ENCODE results near the gene UPK3A.
"Not testable (repeated sequence)": the region's sequence is repeated elsewhere in the genome, so short reads cannot be mapped to it uniquely, and the experiment has no call there.

Gene UPK3A

DNA sequence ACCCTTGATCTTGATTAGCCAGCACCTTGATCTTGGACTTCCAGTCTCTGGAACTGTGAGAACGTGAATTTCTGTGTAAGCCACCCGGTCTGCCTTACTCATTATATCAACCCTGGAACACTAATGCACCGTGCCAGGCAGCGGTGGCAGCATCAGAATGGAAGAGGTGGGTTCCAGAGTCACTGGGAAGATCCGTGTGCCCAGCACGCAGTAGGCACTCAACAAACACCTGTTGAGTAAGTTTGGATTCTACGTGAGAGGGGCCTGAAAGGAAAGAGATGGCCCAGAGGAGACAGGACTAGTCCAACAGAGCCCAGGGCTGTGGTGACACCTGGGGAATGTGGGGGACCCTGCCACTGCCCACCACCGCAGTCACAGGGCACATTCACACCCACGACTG is 6.6 kb upstream of the UPK3A start:
- no peak for DNase-seq

GRCh38 chr22:45280587-45280980 is 4.2 kb upstream of the UPK3A start:
- DNase-seq, result no peak

- DNase-seq, result no peak
Observed at GRCh38 chr22:45281010-45281409, 3.7 kb upstream of the UPK3A start.

DNA sequence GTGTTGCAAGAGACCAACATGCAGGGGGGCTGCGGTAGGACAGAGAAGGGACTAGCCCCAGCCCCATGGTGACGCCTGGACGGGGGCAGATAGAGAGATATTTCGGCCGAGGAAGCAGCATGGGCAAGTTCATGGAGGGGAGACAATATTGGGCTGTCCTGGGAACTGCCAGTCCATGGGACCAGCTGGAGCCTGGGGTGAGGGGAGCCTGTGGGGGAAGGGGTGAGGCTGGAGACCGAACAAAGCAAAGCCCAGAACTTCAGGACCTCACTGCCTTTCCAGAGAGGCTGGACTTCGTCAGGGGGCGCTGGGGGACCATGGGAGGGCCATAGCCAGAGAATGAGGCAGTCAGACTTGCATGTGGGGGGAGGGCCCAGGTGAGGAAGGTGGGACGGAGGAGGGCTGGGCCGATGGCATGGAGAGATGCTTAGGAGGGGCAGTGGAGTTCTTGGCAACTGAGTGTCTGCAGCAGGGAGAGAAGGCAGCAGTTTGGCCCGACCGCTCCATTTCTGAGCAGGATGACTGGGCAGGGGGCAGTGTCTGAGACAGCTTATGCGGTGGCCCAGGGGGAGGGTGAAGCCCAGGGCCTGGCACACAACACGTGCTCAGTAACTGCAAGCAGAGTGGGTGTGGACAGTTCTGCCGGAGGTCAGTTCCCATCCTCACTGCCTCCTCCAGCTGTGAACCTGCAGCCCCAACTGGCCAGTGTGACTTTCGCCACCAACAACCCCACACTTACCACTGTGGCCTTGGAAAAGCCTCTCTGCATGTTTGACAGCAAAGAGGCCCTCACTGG is 712 bp downstream of the UPK3A start:
- peak in 1 of 56 donors; percentile 22 for DNase-seq

DNA sequence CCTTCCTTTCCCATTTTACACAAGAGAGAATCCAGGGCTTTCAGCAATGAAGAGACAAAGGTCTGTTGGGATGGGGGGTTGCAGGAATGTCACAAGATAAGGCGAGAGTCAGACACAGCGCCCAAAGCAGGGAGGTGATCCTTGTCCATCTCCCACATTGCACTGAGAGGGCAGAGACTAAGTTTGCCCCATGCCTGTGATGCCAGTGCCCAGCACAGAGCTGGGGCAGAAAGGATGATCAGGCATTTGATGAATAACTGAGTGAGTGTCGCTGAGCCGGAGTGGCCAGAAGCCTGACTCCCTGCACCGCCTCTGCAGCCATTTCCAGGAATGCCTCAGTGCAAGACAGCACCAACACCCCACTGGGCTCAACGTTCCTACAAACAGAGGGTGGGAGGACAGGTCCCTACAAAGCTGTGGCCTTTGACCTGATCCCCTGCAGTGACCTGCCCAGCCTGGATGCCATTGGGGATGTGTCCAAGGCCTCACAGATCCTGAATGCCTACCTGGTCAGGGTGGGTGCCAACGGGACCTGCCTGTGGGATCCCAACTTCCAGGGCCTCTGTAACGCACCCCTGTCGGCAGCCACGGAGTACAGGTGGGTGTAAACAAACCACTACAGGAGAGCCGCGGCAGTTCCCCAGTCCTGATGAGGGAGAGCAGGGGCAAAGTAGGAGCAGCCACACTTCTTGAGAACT is 2.3 kb downstream of the UPK3A start:
- DNase-seq, result no peak

GRCh38 chr22:45290410-45290936 is 5.7 kb downstream of the UPK3A start:
- DNase-seq, result peak in 31 of 56 donors; percentile 5 to 82 (median 51)

GRCh38 chr22:45291061-45291930 is 6.5 kb downstream of the UPK3A start:
- DNase-seq, result no peak

DNA sequence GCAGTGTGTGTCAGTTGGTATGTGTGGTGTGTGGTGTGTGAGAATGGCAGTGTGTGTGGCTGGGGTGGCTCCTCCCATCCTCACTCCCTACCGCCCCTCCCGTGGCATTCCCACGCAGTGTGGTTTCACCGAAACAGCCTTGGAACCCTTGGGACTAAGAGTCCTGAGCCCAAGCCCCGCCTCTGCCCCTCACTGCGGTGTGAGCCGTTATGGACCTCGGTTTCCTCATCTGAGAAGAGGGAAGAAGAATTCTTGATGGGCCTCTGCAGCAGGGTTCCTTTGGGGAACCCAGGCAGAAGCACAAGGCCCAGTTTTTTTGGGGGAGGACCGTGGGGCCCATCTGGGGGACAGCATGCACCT is 7.2 kb downstream of the UPK3A start:
- DNase-seq, result no peak

DNA sequence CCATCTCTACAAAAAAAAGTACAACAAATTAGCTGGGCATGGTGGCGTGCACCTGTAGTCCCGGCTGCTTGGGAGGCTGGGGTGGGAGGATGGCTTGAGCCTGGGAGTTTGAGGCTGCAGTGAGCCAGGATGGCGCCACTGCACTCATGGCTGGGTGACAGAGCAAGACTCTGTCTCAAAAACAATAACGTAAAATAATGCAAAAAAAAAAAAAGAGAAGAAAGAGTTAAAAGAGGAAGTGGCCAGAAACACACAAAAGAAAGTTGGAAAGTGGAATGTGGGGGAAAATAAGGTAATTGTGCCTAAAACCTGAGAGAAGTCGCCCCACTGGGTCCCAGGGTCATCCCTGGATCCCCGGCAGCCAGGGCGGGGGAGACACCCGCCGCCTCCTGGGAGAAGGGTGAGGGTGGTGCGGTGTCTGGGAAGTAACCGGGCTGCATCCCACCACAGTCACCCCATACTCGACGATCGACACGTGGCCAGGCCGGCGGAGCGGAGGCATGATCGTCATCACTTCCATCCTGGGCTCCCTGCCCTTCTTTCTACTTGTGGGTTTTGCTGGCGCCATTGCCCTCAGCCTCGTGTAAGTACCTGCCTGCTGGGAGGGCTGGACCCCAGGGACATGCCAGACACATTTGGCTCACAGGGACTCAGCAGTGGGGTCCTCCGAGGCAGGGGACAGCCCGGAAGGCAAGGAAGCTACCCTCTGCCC is 8.1 kb downstream of the UPK3A start:
- no peak for DNase-seq

GRCh38 chr22:45294030-45294429 is 9.3 kb downstream of the UPK3A start:
- no peak for DNase-seq

DNA sequence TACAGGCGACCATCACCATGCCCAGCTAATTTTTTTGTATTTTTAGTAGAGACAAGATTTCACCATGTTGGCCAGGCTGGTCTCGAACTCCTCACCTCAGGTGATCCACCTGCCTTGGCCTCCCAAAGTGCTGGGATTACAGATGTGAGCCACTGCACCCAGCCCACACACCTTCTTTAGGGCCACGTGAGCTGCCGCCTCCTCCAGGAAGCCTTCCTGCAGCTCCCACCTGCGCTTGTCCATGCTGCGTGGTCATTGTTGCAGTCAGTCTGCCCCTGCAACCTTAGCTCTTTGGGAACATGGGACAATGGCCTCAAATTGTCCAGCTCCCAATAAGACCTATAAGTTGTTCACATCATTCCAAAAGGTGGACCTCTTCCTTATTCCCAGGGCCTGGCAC is 10.3 kb downstream of the UPK3A start:
- DNase-seq, result not testable (repeated sequence)

DNA sequence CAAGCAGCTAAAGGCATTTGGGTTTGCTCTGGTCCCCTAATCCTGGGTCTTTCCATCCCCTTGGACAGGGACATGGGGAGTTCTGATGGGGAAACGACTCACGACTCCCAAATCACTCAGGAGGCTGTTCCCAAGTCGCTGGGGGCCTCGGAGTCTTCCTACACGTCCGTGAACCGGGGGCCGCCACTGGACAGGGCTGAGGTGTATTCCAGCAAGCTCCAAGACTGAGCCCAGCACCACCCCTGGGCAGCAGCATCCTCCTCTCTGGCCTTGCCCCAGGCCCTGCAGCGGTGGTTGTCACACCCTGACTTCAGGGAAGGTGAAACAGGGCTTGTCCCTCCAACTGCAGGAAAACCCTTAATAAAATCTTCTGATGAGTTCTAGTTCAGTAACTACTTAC is 10.7 kb downstream of the UPK3A start:
- no peak for DNase-seq

DNA sequence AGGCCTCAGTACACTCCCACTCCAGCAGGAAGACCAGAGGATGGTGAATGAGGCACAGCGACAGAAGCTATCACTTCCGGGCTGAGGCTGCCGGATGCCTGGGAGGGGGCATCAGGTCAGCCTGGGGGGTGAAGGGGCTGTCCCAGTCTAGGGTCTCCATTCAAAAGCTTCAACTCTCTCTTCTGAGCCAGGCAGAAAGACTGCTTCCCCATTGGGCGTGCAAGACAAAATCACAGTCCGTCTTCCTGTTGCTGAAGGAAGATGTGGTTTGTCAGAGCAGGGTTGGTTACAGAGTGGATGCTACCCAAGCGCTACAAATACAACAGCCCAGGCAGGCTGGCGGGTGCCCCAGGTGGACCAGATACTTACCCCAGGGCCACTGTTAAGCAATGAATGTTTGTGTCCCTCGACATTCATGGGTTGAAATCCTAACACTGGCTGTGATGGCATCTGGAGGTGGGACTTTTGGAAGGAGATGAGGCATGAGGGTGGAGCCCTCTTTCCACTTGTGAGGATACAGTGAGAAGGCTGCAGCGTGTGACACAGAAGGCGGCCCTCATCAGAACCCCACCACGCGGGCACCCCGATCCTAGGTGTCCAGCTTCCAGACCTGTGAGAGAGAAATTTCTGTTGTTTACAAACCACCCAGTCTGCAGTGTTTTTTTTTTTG is 12.0 kb downstream of the UPK3A start:
- DNase-seq, result no peak

- no peak for DNase-seq
Observed at GRCh38 chr22:45298934-45299505, 14.3 kb downstream of the UPK3A start.

- DNase-seq, result no peak
Observed at GRCh38 chr22:45302751-45303150, 18.0 kb downstream of the UPK3A start.

GRCh38 chr22:45303181-45303580 is 18.4 kb downstream of the UPK3A start:
- DNase-seq, result no peak

GRCh38 chr22:45304971-45305370 is 20.2 kb downstream of the UPK3A start:
- DNase-seq, result no peak

GRCh38 chr22:45305456-45306075 is 20.8 kb downstream of the UPK3A start:
- DNase-seq, result no peak

DNA sequence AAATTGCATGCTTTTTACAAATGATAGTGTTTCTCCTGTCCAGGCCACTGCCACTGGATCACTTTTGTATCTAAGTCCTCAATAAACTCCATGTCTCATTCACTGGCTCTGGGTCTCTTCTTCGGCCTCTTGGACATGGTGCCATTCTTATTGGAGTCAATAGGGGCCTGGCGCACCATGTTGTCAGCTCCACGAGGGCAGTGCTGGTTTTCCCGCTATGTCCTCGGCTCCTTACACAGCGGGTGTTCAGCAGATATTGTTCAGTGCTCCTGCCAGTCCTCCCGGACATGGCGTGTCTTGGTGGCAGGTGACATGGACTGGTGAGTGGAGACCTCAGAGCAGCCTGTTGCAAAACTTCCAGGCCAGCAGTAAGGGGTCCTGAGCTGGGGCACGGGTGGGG is 21.4 kb downstream of the UPK3A start:
- no peak for DNase-seq
